Central memory CD4-positive, alpha-beta T cell (primary cell): ENCODE measurements around the gene DNAI2.
"Not testable (repeated sequence)": the region's sequence is repeated elsewhere in the genome, so short reads cannot be mapped to it uniquely, and the experiment has no call there.

Experiments used
- DNase-seq: peaks from one replicate; pipeline ENCODE4 v3.0.0; 2022

The DNAI2 gene

DNA sequence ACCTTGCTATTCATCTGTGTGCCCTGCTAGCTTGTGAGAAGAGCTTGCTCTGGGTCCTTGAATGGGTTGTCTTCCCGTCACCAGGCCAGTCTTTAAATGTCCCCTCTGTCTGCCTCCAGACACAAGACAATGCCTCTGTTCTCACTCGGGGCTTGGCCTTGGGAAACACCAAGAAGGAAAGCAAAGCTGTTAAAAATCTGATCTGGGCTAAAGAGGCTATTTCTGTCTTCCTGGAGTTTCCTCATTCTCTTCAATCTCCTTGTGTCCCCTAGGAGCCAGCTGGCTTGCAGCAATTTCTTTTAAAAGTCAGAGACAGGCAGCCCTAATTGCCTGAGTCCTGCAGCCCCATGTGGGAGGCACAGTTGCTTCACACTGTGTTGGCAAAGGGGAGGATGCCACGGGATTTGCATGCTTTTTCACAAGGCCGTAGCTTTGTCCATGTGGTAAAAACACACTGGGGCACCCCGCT lies 2.5 kb downstream of the DNAI2 start:
- DNase-seq, result no peak

DNA sequence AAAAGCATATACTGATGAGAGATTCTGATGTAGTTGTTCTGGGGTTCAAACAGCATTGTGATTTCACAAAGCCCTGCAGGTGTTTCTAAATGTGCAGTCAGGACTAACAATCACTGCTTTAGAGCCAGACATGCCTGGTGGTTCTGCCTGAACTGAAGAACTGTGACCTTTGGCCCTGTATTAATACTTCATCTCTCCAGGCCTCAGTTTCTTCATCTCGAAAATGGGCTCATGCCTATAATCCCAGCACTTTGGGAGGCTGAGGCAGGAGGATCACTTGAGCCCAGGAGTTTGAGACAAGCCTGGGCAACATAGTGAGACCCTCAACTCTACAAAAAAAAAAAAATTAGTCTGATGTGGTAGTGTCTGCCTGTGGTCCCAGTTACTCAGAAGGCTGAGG lies 3.9 kb downstream of the DNAI2 start:
- DNase-seq, result no peak

DNA sequence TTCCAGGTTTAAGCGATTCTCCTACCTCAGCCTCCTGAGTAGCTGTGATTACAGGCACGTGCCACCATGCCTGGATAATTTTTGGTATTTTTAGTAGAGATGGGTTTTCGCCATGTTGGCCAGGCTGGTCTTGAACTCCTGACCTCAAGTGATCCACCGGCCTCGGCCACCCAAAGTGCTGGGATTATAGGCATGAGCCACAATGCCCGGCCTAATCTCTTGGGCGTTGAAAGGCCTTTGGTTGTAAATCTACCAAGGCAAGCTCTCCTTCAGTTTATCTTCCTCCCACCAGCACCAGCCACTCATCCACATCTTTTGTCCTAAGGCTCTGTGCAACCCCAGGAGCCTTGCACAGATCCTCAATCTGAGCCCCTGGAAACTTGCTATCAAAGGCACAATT lies 5.6 kb downstream of the DNAI2 start:
- not testable (repeated sequence) for DNase-seq

- DNase-seq, result peak; percentile 70
These were observed 6.1 kb downstream of the DNAI2 start for GRCh38 chr17:74280093-74280513.

- DNase-seq, result no peak
These were observed 7.8 kb downstream of the DNAI2 start for GRCh38 chr17:74281799-74282198.

DNA sequence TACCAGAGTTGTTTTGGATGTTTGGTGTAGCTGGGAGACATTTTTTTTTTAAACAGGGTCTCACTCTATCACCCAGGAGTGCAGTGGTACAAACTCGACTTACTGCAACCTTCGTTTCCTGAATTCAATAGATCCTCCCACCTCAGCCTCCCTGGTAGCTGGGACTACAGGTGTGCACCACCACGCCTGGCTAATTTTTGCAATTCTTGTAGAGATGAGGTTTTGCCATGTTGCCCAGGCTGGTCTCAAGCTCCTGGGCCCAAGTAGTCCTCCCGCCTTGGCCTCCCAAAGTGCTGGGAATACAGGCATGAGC lies 8.2 kb downstream of the DNAI2 start:
- not testable (repeated sequence) for DNase-seq

DNA sequence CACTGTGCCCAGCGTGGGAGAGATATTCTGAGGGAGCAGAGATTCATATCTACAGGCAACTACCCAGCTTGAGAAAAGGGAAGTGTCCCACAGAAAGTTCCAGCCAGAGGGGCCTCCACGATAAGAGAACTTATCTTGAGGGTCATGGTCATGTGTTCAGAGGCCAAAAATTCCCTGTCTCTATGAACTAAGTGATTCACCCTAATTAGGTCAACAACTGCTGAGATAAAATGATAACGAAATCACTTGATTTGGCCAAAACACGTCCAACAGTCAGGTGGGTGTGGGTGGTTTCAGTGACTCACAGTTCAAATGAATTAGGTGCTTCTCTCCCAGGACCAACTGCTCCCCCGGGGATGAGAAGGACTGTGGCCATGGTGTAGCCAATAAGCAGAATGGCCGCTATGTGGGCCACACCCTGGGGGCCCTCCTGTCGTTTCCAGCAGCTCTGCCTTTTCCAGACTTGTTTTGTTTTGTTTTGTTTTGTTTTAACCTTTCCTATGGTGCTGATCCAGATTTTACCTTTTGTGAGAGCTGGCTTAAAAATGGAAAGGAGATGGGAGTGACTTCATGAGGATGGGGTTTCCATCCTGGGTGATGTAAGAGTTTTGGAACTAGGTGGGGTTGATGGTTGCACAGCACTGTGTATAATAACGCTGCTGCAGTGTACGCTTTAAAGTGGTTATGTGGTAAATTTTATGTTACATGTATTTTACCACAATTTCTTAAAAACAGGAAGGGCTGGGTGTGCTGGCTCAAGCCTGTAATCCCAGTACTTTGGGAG lies 8.7 kb downstream of the DNAI2 start:
- DNase-seq, result peak; percentile 85

DNA sequence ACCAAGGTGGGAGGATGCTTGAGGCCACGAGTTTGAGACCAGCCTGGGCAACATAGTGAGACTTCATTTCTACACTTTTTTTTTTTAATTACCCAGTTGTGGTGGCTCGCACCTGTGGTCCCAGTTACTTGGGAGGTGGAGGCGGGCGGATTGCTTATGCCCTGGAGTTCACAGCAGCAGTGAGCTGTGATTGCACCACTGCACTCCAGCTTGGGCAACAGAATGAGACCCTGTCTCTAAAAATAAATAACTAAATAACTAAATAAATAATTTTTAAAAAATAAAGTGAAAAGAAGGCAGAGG lies 9.3 kb downstream of the DNAI2 start:
- DNase-seq, result no peak

DNA sequence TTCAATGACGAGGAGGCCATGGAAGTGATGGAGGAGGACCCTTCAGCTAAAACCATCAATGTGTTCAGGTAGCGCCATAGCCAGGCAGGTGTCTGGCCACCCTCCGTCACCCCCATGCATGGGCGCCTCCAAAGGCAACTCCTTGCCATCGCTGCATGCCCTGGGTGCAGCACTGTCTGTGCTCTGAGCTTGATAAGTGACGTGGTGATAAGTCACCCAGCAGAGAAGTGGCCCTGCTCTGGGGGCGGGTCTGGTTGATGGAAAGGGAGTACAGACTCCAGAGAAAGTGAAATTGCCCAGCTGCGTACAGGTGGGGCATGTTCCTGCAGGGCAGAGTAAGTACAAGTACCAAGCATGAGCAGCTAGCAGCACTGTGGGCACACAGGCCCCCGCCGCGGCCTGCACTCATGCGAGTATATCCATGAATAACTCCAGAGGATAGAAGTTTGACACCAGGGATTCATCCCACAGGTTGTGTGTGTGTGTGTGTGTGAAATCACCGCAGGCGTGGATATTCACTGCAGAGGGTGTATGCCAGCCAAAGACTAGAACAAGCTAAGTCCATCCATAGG lies 13.1 kb downstream of the DNAI2 start:
- no peak for DNase-seq

DNA sequence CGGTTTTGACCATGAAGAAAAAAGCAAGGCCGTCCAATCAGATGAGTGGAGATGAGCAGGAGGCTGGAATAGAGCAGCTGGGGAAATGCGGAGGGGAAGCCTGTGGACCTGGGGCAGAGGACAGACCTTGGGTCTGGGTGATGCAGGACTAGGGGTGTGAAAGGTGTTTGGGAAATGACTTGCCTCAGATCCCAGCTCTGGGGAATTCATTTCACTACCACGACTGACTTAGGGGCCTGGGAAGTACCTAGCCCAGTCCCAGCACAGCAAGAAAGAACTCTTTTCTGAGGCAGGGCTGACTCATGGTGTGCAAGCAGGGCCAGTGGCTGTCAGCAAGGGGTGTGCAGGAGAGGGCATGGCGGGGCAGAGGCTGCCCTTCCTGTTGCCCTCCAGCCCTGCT lies 14.8 kb downstream of the DNAI2 start:
- no peak for DNase-seq

GRCh38 chr17:74289688-74290087 lies 15.7 kb downstream of the DNAI2 start:
- no peak for DNase-seq

DNA sequence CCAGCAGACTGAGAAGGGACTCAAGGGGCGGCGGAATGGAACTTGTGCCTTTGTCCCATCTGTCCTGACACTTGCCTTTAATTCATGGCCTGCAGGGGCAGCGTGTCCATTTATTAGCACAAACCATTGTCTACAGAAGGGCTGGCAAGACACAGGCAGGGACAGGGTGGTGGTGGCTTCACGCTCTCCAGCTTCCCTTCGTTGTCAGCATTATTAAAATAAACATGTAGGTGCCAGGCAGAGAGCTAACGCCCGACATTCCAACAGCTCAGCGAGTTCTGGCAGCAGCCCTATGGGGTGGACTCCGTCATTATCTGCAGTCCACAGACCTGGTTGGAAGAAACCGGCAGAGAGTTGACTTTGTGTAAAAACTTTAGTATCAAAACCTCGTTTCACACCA lies 16.3 kb downstream of the DNAI2 start:
- DNase-seq, result no peak

DNA sequence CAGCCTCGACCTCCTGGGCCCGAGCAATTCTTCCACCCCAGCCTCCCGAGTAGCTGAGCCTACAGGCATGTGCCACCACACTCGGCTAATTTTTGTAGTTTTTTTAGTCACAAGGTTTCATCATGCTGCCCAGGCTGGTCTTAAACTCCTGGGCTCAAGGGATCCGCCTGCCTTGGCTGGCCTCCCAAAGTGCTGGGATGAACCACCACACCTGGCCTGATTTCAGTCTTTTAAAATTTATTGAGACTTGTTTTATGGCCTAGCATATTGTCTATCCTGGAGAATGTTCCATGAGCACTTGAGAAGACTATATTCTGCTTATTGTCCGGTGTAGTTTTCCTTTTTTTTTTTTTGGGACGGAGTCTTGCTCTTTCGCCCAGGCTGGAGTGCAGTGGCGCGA lies 18.5 kb downstream of the DNAI2 start:
- DNase-seq, result no peak

- DNase-seq, result no peak
These were observed 21.9 kb downstream of the DNAI2 start for GRCh38 chr17:74295625-74296547.

- DNase-seq, result peak; percentile 31
These were observed 22.5 kb downstream of the DNAI2 start for GRCh38 chr17:74296548-74296936.

GRCh38 chr17:74297941-74298340 lies 23.9 kb downstream of the DNAI2 start:
- DNase-seq, result no peak

- DNase-seq, result no peak
These were observed 24.7 kb downstream of the DNAI2 start for GRCh38 chr17:74298778-74299177.

DNA sequence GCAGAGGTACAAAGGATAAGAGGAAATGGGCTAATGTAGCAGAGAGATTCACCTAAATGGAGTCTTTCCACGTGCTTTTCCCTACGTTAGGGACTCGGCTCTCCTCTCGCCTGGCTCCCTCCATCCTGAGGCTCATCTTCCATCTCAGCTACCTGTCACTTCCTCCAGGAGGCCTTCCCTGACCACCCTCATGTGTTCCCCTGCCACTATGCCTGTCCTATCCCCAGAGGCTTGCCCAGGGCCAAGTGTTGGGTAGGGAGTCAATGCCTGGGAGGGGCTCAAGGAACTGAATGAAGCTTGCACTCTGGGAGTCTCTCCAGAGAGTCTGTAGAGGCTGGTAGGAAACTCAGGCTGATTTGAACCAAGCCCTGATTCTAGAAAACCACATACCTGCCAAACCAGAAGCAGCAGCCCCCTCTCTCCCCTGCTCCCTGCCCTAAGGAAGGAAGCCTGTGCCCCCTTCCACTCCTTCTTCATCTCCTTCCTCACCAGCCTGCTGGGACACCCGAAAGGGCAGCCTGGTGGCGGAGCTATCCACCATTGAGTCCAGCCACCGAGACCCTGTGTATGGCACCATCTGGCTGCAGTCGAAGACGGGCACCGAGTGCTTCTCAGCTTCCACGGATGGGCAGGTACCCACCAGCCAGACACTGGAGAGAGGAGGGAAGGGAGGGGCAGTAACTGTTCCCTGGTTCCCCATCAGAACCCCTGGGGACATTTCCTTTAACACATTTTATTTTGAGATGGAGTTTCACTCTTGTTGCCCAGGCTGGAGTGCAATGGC lies 25.4 kb downstream of the DNAI2 start:
- DNase-seq, result no peak

GRCh38 chr17:74303305-74303704 lies 29.3 kb downstream of the DNAI2 start:
- DNase-seq, result no peak

DNA sequence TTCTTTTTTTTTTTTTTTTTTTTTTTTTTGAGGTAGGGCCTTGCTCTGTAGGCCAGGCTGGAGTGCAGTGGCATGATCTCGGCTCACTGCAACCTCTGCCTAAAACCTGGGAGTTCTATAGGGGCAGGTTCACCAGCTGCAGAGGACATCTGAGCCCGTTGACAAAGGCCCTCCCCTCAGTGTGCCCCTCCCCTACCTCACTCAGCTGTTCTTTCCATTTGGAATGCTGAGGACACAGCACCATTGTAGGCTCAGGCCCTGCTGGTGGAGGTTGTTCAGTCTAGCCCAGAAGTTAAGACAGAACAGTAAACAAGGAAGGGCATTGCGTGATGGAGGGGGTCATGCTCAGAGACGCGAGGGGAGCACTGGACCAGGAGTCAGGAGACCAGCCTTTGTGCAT lies 30.1 kb downstream of the DNAI2 start:
- DNase-seq, result no peak

DNA sequence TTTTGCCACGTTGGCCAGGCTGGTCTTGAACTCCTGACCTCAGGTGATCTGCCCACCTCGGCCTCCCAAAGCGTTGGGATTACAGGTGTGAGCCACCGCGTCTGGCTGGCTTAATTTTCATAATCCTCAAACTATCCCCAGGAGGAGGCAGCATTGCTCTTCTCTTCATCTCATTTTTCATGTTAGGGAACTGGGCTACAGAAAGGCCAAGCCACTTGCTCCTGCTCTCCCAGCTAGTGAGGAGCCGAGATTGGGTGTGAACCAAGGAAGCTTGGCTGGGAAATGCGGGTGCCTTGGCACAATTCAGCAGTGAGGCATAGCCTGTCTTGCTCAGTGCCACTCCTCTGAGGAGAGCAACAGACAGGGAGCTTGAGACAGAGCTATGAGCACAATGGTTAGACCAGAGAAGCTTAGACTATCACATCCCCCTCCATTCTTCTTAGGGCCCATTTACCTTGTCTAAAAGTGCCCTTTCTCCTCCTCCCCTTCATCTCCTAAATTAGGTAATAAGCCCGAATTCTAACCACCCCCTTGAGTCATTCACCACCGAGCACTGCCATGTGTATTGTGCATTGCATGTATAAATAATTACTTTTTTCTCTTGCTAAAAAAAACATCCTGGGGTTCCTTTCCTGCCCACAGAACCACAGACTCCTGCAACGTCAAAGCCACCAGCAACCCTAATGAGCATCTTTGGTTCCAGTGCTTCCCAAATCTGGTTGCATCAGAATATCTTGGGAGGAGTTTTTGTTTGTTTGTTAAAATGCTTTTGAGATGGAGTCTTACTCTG lies 32.0 kb downstream of the DNAI2 start:
- no peak for DNase-seq
